ENCODE measurements around the gene NPHP4. TPM values are rescaled to one million over a fixed set of nuclear protein-coding genes. Genes with fewer than 3 reads are reported as not detected.

Gene NPHP4
- total RNA-seq, 1 experiment from 2014 or later = 16.8 TPM

DNA sequence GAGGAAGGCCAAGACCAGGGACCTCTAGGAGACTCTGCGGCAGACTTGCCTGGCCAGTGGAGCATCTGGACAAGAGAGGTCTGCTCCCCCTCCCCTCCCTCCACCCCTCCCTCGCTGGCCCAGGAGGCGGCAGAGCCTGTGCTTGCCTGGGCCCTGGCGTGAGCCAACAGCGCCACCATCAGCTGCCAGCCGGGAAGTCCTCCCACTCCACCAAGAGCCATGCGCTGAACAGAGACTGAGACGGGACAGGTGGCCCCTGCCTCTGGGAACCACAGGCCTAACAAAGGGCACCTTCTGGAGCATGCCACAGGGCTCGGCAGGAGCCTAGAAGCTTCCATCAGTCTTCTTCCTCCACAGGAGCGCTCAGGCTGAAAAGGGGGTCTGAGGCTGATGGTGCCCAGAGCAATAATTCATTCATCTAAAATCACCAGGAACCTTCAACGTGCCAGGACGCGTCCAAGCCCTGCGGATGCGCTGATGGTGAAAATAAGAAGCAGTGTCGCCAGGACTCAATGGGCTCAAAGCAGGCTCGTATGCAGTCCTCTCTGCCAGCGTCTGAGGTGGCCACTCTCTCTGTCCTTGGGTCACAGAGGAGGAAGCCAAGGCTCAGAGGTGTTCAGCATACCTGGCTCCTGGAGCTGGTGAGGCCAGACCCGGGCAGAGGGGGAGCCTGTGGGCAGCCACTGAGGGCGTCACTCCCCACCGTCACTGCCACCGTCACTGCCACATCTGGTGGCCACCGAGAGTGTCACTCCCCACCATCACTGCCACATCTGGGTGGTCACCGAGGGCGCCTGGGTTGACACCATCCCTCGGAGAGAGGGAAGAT is 161.2 kb downstream of the NPHP4 start:
- no peaks in the 10 kb centered on the region; the same call in none of the 2 replicates for H3K36me3 Mint-ChIP-seq
- no peak overlapping the region for H3K4me3 Mint-ChIP-seq
- H3K9me3 Mint-ChIP-seq = peaks cover 8% of the 10 kb centered on the region
- peak; percentile 93 for DNase-seq (ENCODE audit: low spot score)
- H3K27ac Mint-ChIP-seq = no peak overlapping the region
- TF ChIP-seq, protein P1, sequence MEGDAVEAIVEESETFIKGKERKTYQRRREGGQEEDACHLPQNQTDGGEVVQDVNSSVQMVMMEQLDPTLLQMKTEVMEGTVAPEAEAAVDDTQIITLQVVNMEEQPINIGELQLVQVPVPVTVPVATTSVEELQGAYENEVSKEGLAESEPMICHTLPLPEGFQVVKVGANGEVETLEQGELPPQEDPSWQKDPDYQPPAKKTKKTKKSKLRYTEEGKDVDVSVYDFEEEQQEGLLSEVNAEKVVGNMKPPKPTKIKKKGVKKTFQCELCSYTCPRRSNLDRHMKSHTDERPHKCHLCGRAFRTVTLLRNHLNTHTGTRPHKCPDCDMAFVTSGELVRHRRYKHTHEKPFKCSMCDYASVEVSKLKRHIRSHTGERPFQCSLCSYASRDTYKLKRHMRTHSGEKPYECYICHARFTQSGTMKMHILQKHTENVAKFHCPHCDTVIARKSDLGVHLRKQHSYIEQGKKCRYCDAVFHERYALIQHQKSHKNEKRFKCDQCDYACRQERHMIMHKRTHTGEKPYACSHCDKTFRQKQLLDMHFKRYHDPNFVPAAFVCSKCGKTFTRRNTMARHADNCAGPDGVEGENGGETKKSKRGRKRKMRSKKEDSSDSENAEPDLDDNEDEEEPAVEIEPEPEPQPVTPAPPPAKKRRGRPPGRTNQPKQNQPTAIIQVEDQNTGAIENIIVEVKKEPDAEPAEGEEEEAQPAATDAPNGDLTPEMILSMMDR (IDR thresholded peaks at IDR 0.05) = peak; percentile 36; the same call in 1 of the 2 replicates
- TF ChIP-seq FOXP1 (CRISPR knock-in tag; IDR thresholded peaks at IDR 0.05; ENCODE audit: borderline replicate concordance) (no peak), NFE2L1 (CRISPR knock-in tag; IDR thresholded peaks at IDR 0.05) (no peak), ZNF121 (CRISPR knock-in tag; IDR thresholded peaks at IDR 0.05) (peak; percentile 98), FOXK1 (CRISPR knock-in tag; IDR thresholded peaks at IDR 0.05) (no peak), ZBTB21 (CRISPR knock-in tag; IDR thresholded peaks at IDR 0.05; ENCODE audit: borderline replicate concordance) (no peak)
- TF ChIP-seq, protein P2, sequence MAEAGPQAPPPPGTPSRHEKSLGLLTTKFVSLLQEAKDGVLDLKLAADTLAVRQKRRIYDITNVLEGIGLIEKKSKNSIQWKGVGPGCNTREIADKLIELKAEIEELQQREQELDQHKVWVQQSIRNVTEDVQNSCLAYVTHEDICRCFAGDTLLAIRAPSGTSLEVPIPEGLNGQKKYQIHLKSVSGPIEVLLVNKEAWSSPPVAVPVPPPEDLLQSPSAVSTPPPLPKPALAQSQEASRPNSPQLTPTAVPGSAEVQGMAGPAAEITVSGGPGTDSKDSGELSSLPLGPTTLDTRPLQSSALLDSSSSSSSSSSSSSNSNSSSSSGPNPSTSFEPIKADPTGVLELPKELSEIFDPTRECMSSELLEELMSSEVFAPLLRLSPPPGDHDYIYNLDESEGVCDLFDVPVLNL (CRISPR knock-in tag; IDR thresholded peaks at IDR 0.05; ENCODE audit: borderline replicate concordance, low read depth) = no peak
- TF ChIP-seq, protein P3, sequence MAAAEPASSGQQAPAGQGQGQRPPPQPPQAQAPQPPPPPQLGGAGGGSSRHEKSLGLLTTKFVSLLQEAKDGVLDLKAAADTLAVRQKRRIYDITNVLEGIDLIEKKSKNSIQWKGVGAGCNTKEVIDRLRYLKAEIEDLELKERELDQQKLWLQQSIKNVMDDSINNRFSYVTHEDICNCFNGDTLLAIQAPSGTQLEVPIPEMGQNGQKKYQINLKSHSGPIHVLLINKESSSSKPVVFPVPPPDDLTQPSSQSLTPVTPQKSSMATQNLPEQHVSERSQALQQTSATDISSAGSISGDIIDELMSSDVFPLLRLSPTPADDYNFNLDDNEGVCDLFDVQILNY (CRISPR knock-in tag; IDR thresholded peaks at IDR 0.05) = peak; percentile 61; the same call in 1 of the 2 replicates
- TF ChIP-seq, protein P4, sequence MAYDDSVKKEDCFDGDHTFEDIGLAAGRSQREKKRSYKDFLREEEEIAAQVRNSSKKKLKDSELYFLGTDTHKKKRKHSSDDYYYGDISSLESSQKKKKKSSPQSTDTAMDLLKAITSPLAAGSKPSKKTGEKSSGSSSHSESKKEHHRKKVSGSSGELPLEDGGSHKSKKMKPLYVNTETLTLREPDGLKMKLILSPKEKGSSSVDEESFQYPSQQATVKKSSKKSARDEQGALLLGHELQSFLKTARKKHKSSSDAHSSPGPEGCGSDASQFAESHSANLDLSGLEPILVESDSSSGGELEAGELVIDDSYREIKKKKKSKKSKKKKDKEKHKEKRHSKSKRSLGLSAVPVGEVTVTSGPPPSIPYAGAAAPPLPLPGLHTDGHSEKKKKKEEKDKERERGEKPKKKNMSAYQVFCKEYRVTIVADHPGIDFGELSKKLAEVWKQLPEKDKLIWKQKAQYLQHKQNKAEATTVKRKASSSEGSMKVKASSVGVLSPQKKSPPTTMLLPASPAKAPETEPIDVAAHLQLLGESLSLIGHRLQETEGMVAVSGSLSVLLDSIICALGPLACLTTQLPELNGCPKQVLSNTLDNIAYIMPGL (CRISPR knock-in tag; IDR thresholded peaks at IDR 0.05) = 0 out of 2 replicates have a peak, but pooled peaks have one; percentile 21
- peaks cover 7% of the 10 kb centered on the region for H3K27me3 Mint-ChIP-seq (ENCODE audit: low read depth)
- ChIA-PET CTCF (interaction anchor here (1.0 to 3.2 kb wide), 15 partner anchors 16 to 321 kb away, joined by 3 to 45 read pairs (median 6); no protein-coding TSS in a partner anchor), POLR2A (no interaction called here)
- ATAC-seq = peak; percentile 91
- peaks cover 33% of the 10 kb centered on the region for H3K4me1 Mint-ChIP-seq

DNA sequence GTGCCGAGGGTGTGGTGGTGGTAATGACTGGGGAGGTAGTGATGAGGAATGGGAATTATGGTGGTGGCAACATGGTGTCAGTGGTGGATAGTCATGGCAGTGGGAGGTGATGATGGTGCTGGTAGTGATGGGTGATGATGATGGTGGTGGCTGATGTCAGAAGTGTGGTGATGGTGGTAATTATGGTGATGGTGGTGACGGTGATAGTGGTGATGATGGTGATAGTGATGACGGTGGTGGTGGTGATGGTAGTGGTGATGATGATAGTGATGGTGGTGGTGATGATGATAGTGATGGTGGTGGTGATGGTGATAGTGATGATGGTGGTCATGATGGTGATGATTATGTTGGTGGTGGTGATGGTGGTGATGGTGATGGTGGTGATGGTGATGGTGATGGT is 162.8 kb downstream of the NPHP4 start:
- ATAC-seq = no peak
- Mint-ChIP-seq H3K4me3 (no peak overlapping the region), H3K27ac (no peak overlapping the region), H3K9me3 (peaks cover 12% of the 10 kb centered on the region), H3K27me3 (ENCODE audit: low read depth) (peaks cover 7% of the 10 kb centered on the region), H3K36me3 (peaks cover 2% of the 10 kb centered on the region), H3K4me1 (peaks cover 34% of the 10 kb centered on the region)
- POLR2A ChIA-PET = no interaction called here
- CTCF ChIA-PET = interaction anchor here (2.8 kb wide), 1 partner anchor 84 kb away, joined by 18 read pairs; no protein-coding TSS in a partner anchor
- no peak for DNase-seq (ENCODE audit: low spot score)
- TF ChIP-seq, protein P5, sequence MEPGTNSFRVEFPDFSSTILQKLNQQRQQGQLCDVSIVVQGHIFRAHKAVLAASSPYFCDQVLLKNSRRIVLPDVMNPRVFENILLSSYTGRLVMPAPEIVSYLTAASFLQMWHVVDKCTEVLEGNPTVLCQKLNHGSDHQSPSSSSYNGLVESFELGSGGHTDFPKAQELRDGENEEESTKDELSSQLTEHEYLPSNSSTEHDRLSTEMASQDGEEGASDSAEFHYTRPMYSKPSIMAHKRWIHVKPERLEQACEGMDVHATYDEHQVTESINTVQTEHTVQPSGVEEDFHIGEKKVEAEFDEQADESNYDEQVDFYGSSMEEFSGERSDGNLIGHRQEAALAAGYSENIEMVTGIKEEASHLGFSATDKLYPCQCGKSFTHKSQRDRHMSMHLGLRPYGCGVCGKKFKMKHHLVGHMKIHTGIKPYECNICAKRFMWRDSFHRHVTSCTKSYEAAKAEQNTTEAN (CRISPR knock-in tag; IDR thresholded peaks at IDR 0.05) = no peak
- TF ChIP-seq, protein P6, sequence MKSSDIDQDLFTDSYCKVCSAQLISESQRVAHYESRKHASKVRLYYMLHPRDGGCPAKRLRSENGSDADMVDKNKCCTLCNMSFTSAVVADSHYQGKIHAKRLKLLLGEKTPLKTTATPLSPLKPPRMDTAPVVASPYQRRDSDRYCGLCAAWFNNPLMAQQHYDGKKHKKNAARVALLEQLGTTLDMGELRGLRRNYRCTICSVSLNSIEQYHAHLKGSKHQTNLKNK (CRISPR knock-in tag; IDR thresholded peaks at IDR 0.05) = no peak
- TF ChIP-seq ZNF423 (CRISPR knock-in tag; IDR thresholded peaks at IDR 0.05) = no peak
- TF ChIP-seq SOX15 (CRISPR knock-in tag; IDR thresholded peaks at IDR 0.05) = no peak
